HG02588 (cell line): ENCODE measurements around the gene GATA3.

Experiments used
- ATAC-seq: cut with Tn5 transposase; IDR thresholded peaks from one replicate; pipeline ENCODE4 v1.9.1; 2021; ENCODE audit warnings: mild to moderate bottlenecking, moderate library complexity; ENCODE audit not compliant: unreplicated experiment

The GATA3 gene

DNA sequence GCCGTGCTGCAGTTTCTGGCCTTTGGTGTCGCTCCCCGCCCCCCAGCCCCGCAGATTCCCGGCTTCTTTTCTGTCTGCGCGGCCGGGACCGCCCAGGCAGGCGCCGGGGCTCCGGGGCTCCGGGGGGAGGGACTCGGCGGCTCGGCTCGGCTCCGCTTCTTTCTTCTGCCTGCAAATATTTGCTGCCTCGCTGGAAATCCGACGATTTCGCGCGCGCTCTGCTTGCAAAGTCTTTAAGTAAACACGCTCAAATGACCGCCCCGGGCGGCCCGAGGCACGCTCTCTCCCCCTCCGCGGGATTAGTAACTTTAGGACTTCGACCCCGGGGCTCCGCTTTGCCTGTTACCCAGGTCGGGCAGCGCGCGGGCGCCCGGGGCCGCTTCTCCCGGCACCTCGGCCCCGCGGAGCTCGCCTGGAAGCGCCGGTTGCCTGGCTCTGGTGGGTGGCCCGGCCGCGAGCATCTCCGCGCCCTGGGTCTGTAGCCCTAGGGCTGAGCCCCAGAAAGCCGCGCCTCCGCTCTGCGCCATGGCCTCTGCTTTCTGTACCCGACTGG lies 3.9 kb upstream of the GATA3 start:
- ATAC-seq, result no peak

DNA sequence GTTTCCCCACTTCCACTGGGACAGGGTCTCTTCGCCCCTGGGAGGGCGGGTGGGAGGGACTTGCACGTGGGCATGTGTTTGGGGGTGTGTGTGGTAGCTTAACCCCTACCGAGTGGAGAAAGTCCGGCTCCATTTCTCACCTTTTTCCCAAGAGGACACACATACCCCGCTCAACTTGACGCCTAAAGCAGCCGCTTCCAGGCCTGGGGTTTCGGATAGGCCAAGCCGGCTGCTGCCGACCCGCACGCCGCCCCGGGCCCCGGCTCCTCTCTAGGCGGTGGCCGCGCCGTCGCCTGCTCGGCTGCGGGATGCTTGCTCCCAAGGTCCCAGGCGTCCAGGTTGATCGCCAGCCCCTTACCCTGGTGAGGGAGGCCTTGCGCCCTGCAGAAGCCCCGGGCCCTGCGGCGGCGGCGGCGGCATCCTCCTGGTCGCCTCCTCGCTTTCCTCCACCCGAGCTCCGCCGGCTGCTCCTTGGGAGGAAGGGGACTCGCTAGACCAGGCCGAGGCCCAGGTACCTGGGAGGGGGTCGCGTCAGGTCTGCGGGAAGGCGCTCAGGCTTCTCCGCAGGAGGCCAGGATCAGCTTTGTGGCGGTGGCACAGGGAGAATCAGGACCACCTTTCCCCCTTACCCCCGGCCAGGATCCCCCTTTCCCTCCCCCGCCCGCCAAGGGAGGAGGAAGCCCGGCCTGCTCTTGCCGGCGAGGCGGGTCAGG lies 3.2 kb upstream of the GATA3 start:
- ATAC-seq, result no peak

DNA sequence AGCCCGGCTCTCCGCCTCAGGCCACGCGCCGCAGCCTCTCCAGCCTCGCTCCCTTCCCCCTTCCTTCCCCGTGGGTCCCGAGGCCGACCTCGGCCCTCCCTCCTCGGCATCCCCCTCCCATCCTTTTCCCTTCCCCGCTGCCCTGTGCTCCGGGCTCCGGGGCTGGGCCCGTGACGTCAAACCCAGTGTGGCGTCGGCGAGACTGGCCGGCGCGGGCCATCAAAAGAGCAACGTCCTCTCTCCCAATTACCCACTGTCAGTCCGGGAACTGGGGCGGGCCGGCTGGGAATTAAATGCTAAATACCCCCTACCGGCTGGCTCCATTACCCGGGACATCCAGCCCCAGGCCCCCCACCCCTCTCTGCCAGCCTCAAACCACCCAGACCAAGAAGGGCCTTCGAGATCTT lies 2.6 kb upstream of the GATA3 start:
- ATAC-seq, result no peak

DNA sequence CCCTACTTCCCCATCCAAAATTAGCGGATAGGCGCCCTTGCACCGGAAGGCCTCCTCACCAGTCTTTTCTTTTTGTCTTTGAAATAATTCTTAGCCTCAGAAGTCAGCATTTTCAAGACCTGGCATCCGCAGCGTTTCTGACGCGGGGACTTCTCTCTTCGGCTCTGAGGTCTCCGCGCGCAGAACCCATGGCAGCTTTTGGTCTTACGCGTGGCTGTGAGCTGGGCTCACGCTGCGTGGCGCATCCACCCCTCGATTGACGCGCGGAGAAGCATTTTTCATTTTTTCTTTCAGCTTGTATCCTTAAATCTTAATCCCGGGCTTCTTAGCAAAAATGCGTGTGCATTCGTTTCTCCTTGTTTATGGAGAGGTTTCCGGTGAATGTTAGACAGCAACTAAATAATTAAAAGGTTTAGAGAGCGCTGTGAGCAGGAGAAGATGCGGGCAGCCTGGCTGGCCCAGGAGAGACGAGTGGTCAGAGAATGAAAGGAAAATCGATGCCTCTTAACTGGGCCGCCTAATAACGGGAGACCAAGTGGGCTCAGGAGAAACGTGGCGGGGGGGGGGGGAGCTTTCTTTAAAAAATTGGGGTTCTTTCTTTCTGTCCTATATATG lies 2.0 kb upstream of the GATA3 start:
- no peak for ATAC-seq

DNA sequence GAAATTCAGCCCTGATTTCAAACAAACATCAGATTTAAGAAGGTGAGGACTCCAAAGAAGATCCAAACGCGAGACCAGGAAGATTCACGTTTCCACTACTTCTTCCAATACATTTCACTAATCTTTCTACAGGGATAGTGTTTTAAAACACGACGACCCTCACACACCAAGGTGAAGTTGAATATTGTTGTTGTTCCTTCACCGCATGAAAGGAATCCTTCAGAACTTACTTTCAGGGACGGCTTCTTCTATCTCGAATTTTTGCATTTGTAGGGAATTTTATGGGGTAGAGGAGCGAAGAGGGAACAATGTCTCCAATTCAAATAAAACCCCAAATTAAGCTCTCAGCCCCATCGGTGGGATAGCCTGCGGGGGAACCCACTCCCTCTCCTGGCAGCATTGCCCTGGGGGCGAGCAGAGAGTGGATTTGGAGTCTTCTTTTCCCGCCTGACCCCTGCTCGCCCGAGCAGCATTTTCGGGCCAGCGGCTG lies 1.5 kb upstream of the GATA3 start:
- ATAC-seq, result no peak

DNA sequence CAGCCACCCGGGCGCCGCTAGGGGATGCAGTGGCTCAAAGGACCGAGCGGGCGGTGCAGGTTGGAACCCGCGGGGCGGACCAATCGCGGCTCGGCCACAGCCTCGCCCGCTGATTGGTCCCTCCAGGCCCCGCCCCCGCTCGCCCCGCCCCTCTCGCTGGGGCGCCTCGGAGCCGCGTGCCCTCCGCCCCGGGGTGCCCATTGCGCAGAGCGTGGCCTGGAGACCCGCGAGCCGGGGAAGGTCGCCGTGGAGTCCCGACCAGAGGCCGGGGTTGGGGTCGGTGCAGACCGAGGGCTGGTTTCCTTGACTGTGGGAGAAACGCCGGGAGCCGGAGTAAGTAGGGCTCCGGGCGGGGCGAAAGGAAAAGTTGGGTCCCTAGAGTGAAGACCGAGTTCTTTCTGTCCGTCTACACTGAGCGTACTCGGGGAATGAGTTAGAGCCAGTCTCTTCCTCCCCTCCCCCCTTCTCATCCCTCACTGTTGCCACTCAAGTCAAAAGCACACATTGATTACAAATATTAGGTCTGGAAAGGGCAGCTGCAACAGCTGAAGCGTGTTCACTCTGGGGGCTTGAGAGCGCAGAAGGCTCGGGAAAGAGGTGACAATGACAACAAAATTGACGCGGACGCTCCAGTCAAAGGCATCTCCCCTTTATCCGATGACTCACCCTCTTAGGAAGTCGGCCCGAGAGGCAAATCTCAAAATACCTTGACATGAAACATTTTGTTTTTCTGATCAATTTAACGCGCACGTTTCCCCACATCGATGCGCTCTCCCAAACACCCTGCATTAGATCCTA lies 843 bp upstream of the GATA3 start:
- peak; percentile 83 for ATAC-seq

DNA sequence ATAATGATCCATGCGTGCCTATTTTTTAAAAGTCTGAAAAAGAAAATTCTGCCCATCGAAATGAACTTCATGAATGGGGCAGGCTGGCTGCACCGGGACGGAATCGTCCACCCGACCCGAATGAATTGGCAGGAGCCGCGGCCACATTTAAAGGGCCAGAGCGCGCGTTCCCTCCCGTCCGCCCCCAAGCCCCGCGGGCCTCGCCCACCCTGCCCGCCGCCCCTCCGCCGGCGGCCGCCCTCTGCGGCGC lies 319 bp upstream of the GATA3 start:
- peak; percentile 7 for ATAC-seq

DNA sequence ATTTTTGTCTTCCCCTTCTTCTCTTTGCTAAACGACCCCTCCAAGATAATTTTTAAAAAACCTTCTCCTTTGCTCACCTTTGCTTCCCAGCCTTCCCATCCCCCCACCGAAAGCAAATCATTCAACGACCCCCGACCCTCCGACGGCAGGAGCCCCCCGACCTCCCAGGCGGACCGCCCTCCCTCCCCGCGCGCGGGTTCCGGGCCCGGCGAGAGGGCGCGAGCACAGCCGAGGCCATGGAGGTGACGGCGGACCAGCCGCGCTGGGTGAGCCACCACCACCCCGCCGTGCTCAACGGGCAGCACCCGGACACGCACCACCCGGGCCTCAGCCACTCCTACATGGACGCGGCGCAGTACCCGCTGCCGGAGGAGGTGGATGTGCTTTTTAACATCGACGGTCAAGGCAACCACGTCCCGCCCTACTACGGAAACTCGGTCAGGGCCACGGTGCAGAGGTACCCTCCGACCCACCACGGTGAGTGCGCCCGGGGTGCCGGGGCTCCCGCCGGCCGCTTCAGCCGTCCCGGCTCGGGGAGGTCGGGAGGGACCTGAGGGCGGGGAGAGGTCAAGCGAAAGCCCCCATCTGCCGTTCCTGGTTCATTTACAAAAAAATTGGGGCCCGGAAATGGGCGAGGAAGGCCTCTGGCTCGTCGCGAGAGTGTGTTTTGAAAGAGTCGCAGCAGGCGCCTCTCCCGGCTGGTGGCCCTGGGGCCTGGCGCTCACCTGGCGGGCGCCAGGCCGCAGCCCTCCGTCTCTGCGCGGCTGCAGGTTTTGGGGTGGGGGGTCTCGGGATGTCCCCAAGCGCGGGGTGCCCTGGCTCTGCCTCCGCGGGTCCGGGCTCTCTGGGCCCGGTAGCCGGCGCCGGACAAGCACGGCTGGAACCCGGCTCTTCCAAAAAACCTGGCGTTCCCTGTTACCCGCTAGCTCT lies 1.2 kb downstream of the GATA3 start:
- no peak for ATAC-seq

DNA sequence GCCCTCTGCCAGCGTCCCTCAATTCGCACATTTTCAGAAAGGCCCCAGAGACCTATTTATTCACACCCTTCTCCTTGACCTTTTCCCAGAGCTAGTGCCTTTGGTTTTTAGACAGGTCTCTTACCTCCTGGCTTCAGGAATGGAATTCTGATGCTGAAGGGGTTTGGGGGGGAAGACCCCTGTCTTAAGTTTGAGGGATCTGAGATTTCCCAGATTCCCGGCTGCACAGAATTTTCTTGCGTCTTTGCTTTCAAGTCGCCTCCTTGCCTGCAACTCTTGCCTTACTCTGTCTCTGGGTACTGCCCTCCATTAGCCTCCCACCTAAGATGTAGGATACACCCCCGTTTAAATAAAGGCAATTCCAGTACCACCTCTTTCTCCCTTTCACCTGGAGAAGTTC lies 1.9 kb downstream of the GATA3 start:
- ATAC-seq, result no peak

DNA sequence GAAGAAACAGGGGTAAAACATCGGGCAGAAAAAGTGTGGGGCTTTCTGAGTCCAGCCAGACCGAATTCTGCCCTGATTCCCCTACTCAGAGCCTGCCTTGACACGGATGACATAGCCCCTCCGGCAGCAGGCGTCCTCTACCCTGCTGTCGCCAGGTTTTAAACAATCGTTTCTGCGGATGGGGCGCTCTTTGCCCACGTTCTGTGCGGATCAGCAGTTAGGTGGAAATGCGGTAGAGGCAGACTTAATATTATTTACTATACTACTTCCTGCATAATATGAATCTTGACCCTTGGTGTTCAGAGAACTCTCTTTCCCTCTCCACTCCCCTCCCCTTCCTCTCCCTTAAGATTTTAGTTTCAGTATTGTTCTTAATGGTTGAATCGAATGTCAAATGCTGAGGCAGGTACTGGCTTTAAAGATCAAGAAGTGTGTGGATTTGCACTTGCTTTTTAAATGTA lies 2.4 kb downstream of the GATA3 start:
- peak; percentile 17 for ATAC-seq

DNA sequence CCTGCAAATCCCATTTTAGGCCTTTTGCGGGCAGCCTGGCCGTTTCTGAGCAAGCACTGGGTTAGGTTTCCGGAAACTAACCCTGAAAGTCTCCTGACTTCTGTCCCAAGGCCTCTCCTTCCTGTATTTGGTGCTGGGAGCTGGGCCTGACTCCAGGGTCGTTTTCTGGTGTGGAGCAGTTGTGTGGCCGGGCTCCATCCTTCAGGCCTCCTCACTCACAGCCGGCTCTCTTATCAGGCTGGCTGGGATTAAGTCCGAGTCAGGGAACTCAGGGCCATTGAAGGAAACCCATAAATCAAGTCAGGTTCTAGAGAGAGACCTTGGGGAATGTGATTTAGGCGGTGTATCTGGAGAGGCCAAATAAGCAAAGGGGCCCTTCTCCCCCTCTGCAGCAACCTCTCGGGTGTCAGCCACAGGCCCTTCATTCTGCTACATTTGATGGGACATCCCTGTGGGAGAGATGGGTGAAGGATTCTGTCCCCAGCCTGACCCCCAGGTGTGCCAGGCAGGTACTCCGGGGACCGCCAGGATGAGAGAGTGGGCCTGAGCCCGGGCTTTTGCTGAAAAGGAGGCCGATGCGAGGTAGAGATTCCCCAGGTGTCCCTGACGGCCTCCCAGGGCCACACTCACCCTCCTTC lies 3.3 kb downstream of the GATA3 start:
- no peak for ATAC-seq

DNA sequence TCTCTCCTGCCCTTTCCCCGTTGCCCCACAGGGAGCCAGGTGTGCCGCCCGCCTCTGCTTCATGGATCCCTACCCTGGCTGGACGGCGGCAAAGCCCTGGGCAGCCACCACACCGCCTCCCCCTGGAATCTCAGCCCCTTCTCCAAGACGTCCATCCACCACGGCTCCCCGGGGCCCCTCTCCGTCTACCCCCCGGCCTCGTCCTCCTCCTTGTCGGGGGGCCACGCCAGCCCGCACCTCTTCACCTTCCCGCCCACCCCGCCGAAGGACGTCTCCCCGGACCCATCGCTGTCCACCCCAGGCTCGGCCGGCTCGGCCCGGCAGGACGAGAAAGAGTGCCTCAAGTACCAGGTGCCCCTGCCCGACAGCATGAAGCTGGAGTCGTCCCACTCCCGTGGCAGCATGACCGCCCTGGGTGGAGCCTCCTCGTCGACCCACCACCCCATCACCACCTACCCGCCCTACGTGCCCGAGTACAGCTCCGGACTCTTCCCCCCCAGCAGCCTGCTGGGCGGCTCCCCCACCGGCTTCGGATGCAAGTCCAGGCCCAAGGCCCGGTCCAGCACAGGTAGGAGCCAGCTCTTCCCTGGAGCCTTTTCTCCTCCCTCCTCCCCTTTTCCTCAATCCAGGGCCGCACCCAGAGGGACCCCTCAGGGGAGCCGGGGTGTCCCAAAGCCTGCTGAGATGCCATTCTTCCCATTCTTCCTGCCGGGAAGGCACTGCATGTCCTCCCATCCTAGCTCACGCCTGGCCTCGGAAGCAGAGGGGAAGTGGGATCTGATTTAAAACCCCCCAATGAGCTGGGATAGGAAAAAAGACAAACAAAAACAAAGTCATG lies 4.0 kb downstream of the GATA3 start:
- ATAC-seq, result no peak

DNA sequence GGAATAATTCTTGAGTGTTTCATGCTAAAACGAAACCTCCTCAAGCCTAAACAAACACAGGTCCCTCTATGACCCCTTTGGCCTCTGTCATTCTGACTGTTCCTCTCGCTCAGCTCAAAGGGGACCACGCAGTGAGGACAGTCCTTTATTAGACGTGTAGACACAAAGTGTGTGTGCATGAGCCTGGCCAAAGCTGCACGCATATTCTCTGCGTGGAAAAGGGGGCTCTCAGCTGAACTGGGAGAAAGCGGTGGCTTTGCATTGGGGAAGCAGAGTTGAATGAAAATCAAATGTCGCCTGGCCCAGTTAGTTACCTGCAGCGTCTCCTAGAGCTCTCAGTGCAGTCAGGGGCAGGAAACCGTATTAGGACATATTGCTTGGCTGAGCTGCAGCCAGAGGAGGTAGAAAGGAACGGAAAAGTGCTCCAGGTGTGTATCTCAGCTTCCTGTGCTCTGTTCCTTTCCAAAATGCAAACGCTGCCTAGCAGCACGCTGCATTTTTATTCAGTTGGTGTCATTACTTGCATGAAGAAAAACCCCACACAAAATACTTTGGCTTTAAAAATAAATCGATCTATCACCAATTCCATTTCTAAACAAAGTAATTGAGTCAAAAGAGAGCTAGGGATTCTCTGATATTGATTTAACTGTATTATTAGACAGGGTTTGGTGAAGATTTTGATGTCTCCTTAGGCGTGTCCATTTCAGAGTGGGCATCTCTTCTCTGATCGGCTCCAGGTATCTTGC lies 4.9 kb downstream of the GATA3 start:
- ATAC-seq, result no peak

DNA sequence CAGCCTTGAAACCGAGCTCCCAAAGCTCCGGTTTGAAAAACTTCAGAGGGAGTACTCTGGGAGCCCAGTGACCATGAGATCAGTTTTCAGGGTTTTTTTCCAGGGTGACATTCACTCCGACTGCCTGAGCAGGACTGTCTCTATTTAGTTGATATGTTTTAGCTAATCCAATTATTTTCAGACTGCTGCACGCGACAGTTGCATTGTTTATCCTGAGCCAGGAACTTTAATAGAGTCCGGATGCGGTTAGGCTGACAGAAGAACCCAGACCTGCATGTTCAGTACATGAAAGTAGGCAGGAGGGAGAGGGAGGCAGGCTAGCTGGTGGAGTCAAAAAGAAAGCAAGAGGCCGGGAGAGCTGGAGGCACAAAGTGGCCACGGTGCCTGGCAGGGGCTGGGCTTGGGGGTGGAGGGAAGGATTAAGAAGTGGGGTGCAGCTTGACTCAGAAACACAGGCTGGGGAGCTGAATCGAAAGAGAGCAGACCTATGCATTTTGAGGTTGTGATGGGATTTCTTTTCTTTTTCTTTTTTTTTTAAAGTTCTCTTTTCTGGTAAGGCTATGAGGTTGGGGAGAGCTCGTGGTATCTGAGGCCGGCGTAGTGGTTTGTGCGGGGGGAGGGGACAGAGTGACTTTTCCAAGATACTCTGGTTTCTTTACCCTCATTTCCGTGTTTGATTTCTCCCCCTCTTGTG lies 5.7 kb downstream of the GATA3 start:
- ATAC-seq, result peak; percentile 41

DNA sequence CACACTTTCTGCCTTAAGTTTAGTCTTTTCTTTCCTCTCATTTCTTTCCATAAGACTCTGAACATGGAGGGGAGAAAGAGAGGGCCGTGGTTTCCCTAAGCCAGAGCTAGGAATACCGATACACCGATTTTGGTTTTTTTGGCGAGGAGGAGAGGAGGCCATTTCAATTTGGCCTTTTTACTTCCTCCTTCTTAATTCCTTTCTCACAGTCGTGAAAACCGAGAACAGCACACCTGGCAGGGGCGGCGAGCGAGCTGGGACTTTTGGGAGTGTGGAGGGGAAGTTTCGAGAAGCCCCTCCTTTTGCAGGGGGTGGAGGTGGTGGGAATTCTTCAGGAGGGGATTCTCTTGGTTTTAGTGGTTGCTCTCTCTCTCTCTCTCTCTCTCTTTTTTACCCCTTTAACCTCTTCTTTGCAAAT lies 6.2 kb downstream of the GATA3 start:
- ATAC-seq, result no peak

DNA sequence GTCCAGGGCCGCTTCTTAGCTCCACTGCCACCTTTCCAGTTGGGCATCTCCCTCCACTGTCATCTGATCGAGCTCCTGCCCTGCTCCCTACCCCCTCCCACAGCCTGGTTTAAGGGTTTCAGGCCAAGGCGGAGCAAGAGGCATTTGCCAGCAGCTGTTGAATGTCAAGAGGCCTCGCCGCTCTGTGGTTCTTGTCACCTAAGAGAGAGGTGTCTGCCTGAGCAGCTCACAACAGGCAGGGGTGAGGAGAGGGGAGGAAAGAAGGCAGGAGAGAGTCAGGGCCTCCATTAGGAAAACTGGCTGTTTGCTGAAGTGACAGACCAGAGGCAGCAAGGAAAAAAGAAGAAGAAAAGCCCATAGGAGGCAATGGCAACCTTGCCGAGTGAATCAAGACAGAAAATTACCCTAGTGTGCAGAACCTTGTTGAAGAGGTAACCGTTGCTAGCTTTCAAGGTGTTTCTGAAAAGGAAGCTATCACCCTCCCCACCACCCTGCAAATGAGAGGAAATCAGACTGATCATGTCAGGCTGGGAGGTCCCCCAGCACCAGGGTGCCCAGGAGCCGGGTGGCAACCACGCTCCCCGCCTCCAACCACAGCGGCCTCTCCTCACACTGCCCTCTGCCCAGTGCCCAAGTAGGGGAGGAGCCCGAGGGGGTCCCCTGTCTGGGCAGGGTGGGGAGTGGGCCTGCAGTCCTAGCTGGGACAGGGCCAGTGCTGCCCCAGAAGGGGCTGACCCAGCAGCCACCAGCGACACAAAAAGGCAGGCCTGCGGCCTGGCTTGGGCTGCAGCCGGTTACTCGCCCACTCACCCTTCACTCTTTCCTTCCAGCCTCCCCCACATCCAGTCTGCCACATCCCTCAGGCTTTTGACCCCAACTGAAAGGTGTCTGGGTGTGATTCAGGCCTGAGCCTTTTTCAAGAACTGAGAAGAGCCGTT lies 7.1 kb downstream of the GATA3 start:
- ATAC-seq, result no peak
